HG03342 (cell line): ENCODE data around the gene ACYP2.
"Not testable (repeated sequence)": the region's sequence is repeated elsewhere in the genome, so short reads cannot be mapped to it uniquely, and the experiment has no call there.

Experiments used
- ATAC-seq: cut with Tn5 transposase; IDR thresholded peaks from one replicate; pipeline ENCODE4 v1.9.1; 2021; ENCODE audit warnings: mild to moderate bottlenecking, moderate library complexity; ENCODE audit not compliant: unreplicated experiment

Gene ACYP2

GRCh38 chr2:54313147-54313546 lies 197.7 kb downstream of the ACYP2 start:
- ATAC-seq = no peak

- ATAC-seq = no peak
Measured at GRCh38 chr2:54317973-54318372, 202.6 kb downstream of the ACYP2 start.

GRCh38 chr2:54318821-54319220 lies 203.4 kb downstream of the ACYP2 start:
- ATAC-seq = no peak

GRCh38 chr2:54321047-54321446 lies 205.6 kb downstream of the ACYP2 start:
- no peak for ATAC-seq

GRCh38 chr2:54324517-54324916 lies 209.1 kb downstream of the ACYP2 start:
- ATAC-seq = not testable (repeated sequence)

- ATAC-seq = no peak
Measured at GRCh38 chr2:54325148-54325547, 209.7 kb downstream of the ACYP2 start.

GRCh38 chr2:54329482-54330161 lies 214.2 kb downstream of the ACYP2 start:
- no peak for ATAC-seq

- peak; percentile 98 for ATAC-seq
Measured at GRCh38 chr2:54330162-54330925, 214.9 kb downstream of the ACYP2 start.

GRCh38 chr2:54330926-54331835 lies 215.8 kb downstream of the ACYP2 start:
- ATAC-seq = peak; percentile 37

- ATAC-seq = no peak
Measured at GRCh38 chr2:54332386-54332785, 217.0 kb downstream of the ACYP2 start.

- ATAC-seq = no peak
Measured at GRCh38 chr2:54336136-54336976, 220.9 kb downstream of the ACYP2 start.

GRCh38 chr2:54336977-54337255 lies 221.5 kb downstream of the ACYP2 start:
- ATAC-seq = no peak

- ATAC-seq = no peak
Measured at GRCh38 chr2:54341656-54342055, 226.2 kb downstream of the ACYP2 start.

GRCh38 chr2:54342603-54343002 lies 227.2 kb downstream of the ACYP2 start:
- no peak for ATAC-seq

- ATAC-seq = no peak
Measured at GRCh38 chr2:54347622-54348021, 232.2 kb downstream of the ACYP2 start.

- ATAC-seq = no peak
Measured at GRCh38 chr2:54348646-54349045, 233.2 kb downstream of the ACYP2 start.

GRCh38 chr2:54350426-54350825 lies 235.0 kb downstream of the ACYP2 start:
- no peak for ATAC-seq

- ATAC-seq = no peak
Measured at GRCh38 chr2:54353216-54353615, 237.8 kb downstream of the ACYP2 start.
